Mucosa of rectum (tissue), 2 donors: ENCODE data around the gene RPS5.

Source experiments
- H3K27ac ChIP-seq, 2 donors: one replicate each; pipeline ENCODE4 v1.7.0; 2013; ENCODE audit warnings: inconsistent platforms in 2 of 2, low read depth in 2 of 2, low read length in 2 of 2
- H3K27me3 ChIP-seq, 2 donors: one replicate each; pipeline ENCODE4 v1.7.0; 2013; ENCODE audit warnings: low read length in 2 of 2; ENCODE audit not compliant: control insufficient read depth in 2 of 2, insufficient read depth in 2 of 2
- H3K36me3 ChIP-seq, 2 donors: one replicate each; pipeline ENCODE4 v1.7.0; 2013; ENCODE audit warnings: low read length in 2 of 2; ENCODE audit not compliant: control insufficient read depth in 2 of 2, insufficient read depth in 2 of 2
- H3K4me1 ChIP-seq, 2 donors: one replicate each; pipeline ENCODE4 v1.7.0; 2013; ENCODE audit warnings: low read length in 2 of 2, mild to moderate bottlenecking in 1 of 2; ENCODE audit not compliant: control insufficient read depth in 2 of 2, insufficient read depth in 2 of 2
- H3K4me3 ChIP-seq, 2 donors: one replicate each; pipeline ENCODE4 v1.7.0; 2013; ENCODE audit warnings: low read length in 2 of 2
- H3K9ac ChIP-seq, 2 donors: one replicate each; pipeline ENCODE4 v1.7.0; 2013; ENCODE audit warnings: low read length in 2 of 2, low read depth in 1 of 2, mild to moderate bottlenecking in 1 of 2
- H3K9me3 ChIP-seq, 2 donors: one replicate each; pipeline ENCODE4 v1.7.0; 2013; ENCODE audit warnings: low read length in 2 of 2; ENCODE audit not compliant: control insufficient read depth in 2 of 2
- donor health status: healthy.
- donor health status: Normal muscosa, but diverticular disease.

Gene RPS5

DNA sequence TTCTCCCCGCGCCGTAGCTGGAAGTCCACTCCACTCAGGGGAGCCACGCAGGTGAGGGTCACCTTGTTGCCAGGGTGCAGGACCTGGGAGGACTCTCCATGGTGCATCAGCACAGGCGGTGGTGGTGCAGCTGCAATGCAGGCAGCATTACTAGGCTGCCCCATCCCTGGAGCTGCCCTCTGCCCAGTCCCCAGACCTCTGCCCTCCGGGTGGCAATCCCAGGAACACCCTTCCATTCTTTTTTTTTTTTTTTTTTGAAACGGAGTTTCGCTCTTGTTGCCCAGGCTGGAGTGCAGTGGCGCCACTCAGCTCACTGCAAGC is 35.6 kb upstream of the RPS5 start:
- Histone ChIP-seq H3K9me3 (no peaks in the 10 kb centered on the region), H3K36me3 (no peaks in the 10 kb centered on the region), H3K9ac (no peak overlapping the region), H3K27me3 (no peaks in the 10 kb centered on the region), H3K4me1 (no peaks in the 10 kb centered on the region), H3K4me3 (no peak overlapping the region), H3K27ac (no peak overlapping the region)

DNA sequence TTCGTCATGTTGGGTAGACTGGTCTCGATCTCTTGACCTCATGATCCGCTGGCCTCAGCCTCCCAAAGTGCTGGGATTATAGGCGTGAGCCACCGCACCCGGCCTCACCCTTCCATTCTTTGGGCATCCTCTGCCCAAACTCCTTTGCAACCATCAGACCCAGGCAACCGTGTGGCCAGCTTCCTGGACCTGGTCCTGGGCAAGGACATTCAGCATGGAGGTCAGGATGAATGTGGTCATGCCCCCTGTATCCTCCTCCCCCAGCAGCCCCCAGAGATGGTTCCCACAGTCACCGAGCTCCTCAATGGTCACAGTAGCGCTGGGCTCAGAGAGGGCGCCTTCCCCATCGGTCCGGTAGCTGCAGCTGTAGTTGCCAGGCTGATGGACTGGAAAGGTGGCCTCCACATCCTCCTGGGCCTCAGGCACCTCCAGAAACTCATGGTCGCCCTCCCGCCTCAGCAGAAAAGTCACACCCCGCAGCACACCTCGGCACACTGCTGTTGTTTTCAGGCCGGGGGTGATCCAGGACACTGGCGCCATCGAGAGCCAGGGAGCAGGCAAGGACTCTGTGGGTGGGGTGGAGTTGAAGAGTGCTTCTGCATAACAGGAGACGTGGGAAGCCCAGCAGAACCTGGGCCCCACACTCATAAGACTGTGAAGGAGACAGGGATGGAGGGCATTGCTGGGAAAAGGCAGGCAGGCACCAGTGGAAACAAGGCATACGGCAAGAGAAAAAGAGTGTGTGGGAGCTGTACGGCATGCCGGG is 34.9 kb upstream of the RPS5 start:
- Histone ChIP-seq H3K9ac (no peak overlapping the region), H3K27me3 (no peaks in the 10 kb centered on the region), H3K4me3 (no peak overlapping the region)

GRCh38 chr19:58352760-58353671 is 34.1 kb upstream of the RPS5 start, which contains the start of gene A1BG:
TSS of gene A1BG (minus strand) at chr19:58353492. CDS start at chr19:58353437, 55 bp downstream.
- Histone ChIP-seq H3K4me3 (no peak within 1 kb of the TSS), H3K4me1 (peaks cover 0 to 5% of the 10 kb centered on the region in 2 donors), H3K9ac (no peak within 1 kb of the TSS), H3K27me3 (no peaks in the 10 kb centered on the region), H3K9me3 (no peaks in the 10 kb centered on the region), H3K36me3 (no peaks in the 10 kb centered on the region), H3K27ac (no peak within 1 kb of the TSS)

More for the DNA sequence above, 34.9 kb upstream of the RPS5 start:
- Histone ChIP-seq H3K27ac (no peak overlapping the region), H3K9me3 (no peaks in the 10 kb centered on the region), H3K4me1 (peaks cover 0 to 5% of the 10 kb centered on the region in 2 donors), H3K36me3 (no peaks in the 10 kb centered on the region)

GRCh38 chr19:58353717-58354477 is 33.2 kb upstream of the RPS5 start:
- H3K9me3 ChIP-seq, result no peaks in the 10 kb centered on the region
- no peaks in the 10 kb centered on the region for H3K36me3 ChIP-seq
- no peak overlapping the region for H3K27ac ChIP-seq
- no peak overlapping the region for H3K9ac ChIP-seq
- no peak overlapping the region for H3K4me3 ChIP-seq
- H3K4me1 ChIP-seq, result peaks cover 0 to 5% of the 10 kb centered on the region in 2 donors
- H3K27me3 ChIP-seq, result no peaks in the 10 kb centered on the region

- Histone ChIP-seq H3K4me1 (peaks cover 0 to 5% of the 10 kb centered on the region in 2 donors), H3K27me3 (no peaks in the 10 kb centered on the region), H3K9me3 (no peaks in the 10 kb centered on the region), H3K36me3 (no peaks in the 10 kb centered on the region), H3K4me3 (no peak overlapping the region), H3K9ac (no peak overlapping the region), H3K27ac (no peak overlapping the region)
Measured at GRCh38 chr19:58354478-58355030, 32.5 kb upstream of the RPS5 start.

GRCh38 chr19:58355215-58355796 is 31.8 kb upstream of the RPS5 start:
- Histone ChIP-seq H3K36me3 (no peaks in the 10 kb centered on the region), H3K27me3 (no peaks in the 10 kb centered on the region), H3K27ac (no peak overlapping the region), H3K4me3 (no peak overlapping the region), H3K9me3 (no peaks in the 10 kb centered on the region), H3K9ac (no peak overlapping the region), H3K4me1 (peaks cover 0 to 5% of the 10 kb centered on the region in 2 donors)

DNA sequence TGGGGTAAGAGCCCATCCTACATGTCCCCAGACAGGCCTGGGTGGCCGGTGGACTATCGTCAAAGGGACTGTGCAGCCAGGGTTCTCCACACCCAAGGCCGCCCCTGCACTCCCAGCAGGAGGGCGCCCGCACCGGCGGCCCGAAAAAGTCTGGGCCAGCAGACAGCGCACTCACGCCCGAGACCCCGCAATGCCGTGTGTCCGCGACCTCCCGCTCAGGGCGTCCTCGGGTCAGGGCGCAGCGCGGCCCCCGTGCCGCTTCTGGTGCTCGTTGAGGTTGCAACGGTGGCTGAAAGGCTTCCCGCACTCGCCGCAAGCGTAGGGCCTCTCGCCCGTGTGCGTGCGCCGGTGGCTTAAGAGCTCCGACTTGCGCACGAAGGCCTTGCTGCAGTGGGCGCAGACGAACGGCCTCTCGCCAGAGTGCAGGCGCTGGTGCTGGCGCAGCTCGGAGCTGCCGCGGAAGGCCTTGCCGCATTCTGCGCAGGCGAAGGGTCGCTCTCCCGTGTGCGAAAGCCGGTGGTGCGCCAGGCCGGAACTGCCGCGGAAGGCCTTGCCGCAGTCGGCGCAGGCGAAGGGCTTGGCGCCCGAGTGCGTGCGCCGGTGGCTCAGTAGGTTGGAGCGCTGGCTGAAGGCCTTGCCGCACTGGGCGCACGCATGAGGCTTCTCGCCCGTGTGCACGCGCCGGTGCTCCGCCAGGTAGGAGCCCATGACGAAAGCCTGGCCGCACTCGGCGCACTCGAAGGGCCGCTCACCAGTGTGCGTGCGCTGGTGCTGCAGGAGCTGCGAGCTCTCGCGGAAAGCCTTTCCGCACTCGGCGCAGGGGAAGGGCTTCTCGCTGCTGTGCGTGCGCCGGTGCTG is 30.9 kb upstream of the RPS5 start:
- Histone ChIP-seq H3K27me3 (no peaks in the 10 kb centered on the region), H3K9ac (peak overlapping the region in 1 of 2 donors; percentile 24), H3K36me3 (no peaks in the 10 kb centered on the region), H3K4me1 (peaks cover 0 to 5% of the 10 kb centered on the region in 2 donors), H3K9me3 (no peaks in the 10 kb centered on the region), H3K4me3 (peak overlapping the region; percentile 27 to 50), H3K27ac (no peak overlapping the region)

DNA sequence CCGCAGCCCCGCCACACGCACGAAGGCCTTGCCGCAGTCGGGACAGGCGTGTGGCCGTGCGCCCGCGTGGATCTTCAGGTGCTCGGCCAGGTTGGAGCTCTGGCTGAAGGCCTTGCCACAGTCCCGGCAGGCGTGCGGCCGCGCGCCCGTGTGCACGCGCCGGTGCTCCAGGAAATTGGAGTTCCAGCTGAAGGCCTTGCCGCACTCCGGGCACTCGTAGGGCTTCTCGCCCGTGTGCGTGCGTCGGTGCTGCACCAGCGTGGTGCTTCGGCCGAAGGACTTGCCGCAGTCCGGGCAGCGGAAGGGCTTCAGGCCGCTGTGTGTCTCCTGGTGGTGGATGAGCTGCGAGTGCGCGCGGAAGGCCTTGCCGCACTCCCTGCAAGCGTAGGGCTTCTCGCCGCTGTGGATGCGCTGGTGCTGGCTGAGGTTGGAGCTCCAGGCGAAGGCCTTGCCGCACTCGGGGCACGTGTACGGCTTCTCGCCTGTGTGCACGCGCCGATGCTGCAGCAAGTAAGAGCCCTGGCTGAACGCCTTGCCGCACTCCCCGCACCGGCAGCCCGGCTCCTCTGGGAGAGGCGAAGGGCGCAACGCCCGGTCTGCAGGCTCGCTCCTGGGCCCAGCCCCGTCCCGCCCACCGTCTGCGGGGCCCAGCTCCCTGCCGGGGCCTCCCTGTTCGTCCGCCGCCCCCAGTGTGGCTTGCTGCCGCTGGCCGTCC is 30.1 kb upstream of the RPS5 start:
- Histone ChIP-seq H3K9ac (no peak overlapping the region), H3K36me3 (no peaks in the 10 kb centered on the region), H3K4me3 (peak overlapping the region; percentile 23 to 50), H3K9me3 (no peaks in the 10 kb centered on the region), H3K27me3 (no peaks in the 10 kb centered on the region), H3K4me1 (peaks cover 6 to 8% of the 10 kb centered on the region in 2 donors), H3K27ac (no peak overlapping the region)
